Cardiac septum (tissue), 1 donor: ENCODE results near the gene RHOC. TPM values are rescaled to one million over a fixed set of nuclear protein-coding genes. Genes with fewer than 3 reads are reported as not detected.

Source experiments
- DNase-seq: peaks from one replicate; pipeline ENCODE4 v3.0.0-alpha.2; 2020; ENCODE audit warnings: low spot score
- intact Hi-C: fragments of 100-400 bp; cut with DNase I; formaldehyde crosslinking; loops from one replicate; pipeline ENCODE4 v1.14.0; 2022
- total RNA-seq: library from RNA; stranded (reverse); fragmentation: NEBNext Ultra II Directional; extraction: Animal tissue kit (Norgen Biotek cat#: 25700); gene quantifications from one replicate; pipeline ENCODE4 v1.2.1, GENCODE V29; 2021
- donor health status: DM: no; HTN: no; CAD: no.

Gene RHOC
- total RNA-seq, 1 donor from 2014 or later, result 270 TPM

- DNase-seq, result no peak
- intact Hi-C loops, result no loop called here
These were observed 55.7 kb downstream of the RHOC start for GRCh38 chr1:112651205-112651604.

Other genes starting within 250 kb of the RHOC start
- 5.7 TPM for gene WNT2B, start 198.2 kb downstream of the RHOC start, total RNA-seq
- gene ST7L, start 88.0 kb downstream of the RHOC start, total RNA-seq, result 14.0 TPM
- 35.3 TPM for gene CAPZA1, start 87.3 kb downstream of the RHOC start, total RNA-seq
- 18.3 TPM for gene MOV10, start 32.5 kb downstream of the RHOC start, total RNA-seq
- 10.7 TPM for gene PPM1J, start 8.2 kb upstream of the RHOC start, total RNA-seq
- gene SLC16A1, start 249.1 kb upstream of the RHOC start, total RNA-seq, result 119 TPM